ENCODE results near the gene SMURF2.

The SMURF2 gene

DNA sequence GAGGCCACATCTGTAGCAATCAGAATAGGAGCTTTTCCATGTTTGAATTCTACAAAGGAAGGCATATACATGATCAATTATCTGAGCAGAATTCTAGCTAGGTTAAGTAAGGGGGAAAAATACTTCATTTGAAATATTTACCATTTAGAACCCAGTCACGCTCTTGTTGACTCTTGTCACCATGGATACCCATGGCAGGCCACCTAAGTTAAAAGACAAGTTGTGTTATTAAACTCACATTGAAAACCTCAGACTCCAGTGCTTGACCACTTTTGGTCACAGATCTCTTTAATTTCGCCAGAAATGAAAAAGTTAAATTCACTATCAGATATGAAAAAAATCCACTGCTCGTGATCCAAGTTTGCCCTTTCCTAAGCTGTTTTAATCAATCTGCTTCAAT lies 160.1 kb downstream of the SMURF2 start:
- Histone ChIP-seq H3K9ac (no peak overlapping the region), H3K4me3 (IDR thresholded peaks at IDR 0.05; ENCODE audit: insufficient read depth, low read depth, low read length) (no peak overlapping the region), H3K4me1 (ENCODE audit: low read depth, poor library complexity, severe bottlenecking) (peaks cover 74% of the 10 kb centered on the region), H4K20me1 (ENCODE audit: insufficient read depth) (peaks cover 60% of the 10 kb centered on the region), H3K27ac (peak overlapping the region; percentile 16; the same call in 1 of the 2 replicates), H2AFZ (ENCODE audit: low read depth) (no peak overlapping the region), H3K79me2 (ENCODE audit: insufficient read depth, low read depth) (peaks cover 69% of the 10 kb centered on the region), H3K36me3 (ENCODE audit: insufficient read depth) (peaks cover 61% of the 10 kb centered on the region), H3K27me3 (ENCODE audit: insufficient read depth, low read depth) (no peaks in the 10 kb centered on the region), H3K4me2 (peak overlapping the region; percentile 55; the same call in 1 of the 2 replicates)
- TF ChIP-seq, protein P1, sequence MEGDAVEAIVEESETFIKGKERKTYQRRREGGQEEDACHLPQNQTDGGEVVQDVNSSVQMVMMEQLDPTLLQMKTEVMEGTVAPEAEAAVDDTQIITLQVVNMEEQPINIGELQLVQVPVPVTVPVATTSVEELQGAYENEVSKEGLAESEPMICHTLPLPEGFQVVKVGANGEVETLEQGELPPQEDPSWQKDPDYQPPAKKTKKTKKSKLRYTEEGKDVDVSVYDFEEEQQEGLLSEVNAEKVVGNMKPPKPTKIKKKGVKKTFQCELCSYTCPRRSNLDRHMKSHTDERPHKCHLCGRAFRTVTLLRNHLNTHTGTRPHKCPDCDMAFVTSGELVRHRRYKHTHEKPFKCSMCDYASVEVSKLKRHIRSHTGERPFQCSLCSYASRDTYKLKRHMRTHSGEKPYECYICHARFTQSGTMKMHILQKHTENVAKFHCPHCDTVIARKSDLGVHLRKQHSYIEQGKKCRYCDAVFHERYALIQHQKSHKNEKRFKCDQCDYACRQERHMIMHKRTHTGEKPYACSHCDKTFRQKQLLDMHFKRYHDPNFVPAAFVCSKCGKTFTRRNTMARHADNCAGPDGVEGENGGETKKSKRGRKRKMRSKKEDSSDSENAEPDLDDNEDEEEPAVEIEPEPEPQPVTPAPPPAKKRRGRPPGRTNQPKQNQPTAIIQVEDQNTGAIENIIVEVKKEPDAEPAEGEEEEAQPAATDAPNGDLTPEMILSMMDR (conservative IDR thresholded peaks at IDR 0.05; ENCODE audit: low read depth, low read length), result no peak

DNA sequence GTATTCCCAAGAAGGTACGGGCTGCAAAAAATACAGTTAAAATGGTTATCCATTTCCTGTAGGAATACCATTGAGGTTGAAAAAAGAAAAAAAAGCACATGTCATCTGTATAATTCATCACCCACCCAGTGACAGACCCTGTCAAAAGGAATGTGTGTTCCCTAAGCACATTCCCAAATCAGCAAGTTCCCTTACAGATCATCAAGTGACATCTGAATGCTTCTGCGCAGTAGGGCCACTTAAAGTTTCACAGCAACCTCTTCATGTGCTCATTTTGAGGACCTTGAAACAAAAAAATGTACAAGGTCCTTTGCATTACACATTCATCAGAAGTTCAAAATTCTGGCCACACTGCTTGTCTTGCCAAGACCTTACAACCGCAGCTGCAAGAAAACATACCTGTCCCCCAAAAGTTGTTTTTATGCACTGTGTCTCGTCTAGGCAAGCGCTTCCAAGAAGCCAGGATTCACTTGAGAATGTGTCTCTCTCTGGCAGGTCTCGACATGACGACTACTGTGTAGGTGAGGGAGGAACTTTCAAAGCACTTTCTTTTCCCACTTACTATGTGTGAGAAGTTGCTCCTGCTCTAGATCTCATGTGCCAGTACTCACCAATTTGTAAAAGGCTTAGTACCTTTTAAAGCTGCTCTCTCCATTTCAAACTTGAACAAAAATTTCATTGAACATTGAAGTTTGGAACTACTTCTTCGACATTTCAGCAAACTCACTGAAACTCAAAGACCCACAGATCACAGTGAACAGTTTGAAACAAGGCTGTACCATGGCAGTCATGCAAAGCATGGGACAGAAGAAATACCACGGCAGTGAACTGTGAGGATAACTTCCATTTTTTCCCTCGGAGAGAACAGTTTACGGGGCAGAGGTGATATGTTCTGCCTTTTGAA lies 161.0 kb downstream of the SMURF2 start:
- peak overlapping the region; percentile 55; the same call in 1 of the 2 replicates for H3K4me2 ChIP-seq
- peaks cover 71% of the 10 kb centered on the region for H3K79me2 ChIP-seq (ENCODE audit: insufficient read depth, low read depth)
- TF ChIP-seq, protein P1 (conservative IDR thresholded peaks at IDR 0.05; ENCODE audit: low read depth, low read length), result no peak
- H3K9ac ChIP-seq, result no peak overlapping the region; the same call in 1 of the 2 replicates
- H3K27me3 ChIP-seq (ENCODE audit: insufficient read depth, low read depth), result no peaks in the 10 kb centered on the region
- peak overlapping the region; percentile 16; the same call in 1 of the 2 replicates for H3K27ac ChIP-seq
- no peak overlapping the region for H2AFZ ChIP-seq (ENCODE audit: low read depth)
- H4K20me1 ChIP-seq (ENCODE audit: insufficient read depth), result peaks cover 60% of the 10 kb centered on the region
- H3K4me1 ChIP-seq (ENCODE audit: low read depth, poor library complexity, severe bottlenecking), result peaks cover 74% of the 10 kb centered on the region
- peaks cover 61% of the 10 kb centered on the region for H3K36me3 ChIP-seq (ENCODE audit: insufficient read depth)
- no peak overlapping the region for H3K4me3 ChIP-seq (IDR thresholded peaks at IDR 0.05; ENCODE audit: insufficient read depth, low read depth, low read length)

DNA sequence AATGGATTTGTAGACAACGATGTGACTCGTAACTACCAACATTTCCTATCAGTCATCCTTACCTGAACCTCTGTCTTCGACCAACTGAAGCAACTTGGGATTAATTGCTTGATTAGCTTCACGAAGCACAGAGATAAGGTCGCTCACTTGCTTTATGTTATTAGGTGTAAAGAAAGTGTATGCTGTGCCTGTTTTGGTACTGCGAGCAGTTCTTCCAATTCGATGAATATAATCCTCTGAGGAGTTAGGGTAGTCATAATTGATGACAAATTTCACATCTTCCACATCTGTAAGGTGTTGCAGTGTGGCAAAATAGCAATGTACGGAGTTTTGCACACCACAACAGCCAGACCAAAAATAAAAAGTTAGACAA lies 161.6 kb downstream of the SMURF2 start:
- Histone ChIP-seq H3K36me3 (ENCODE audit: insufficient read depth) (peaks cover 61% of the 10 kb centered on the region), H3K79me2 (ENCODE audit: insufficient read depth, low read depth) (peaks cover 72% of the 10 kb centered on the region), H3K4me2 (peak overlapping the region; percentile 44; the same call in 1 of the 2 replicates), H3K4me1 (ENCODE audit: low read depth, poor library complexity, severe bottlenecking) (peaks cover 79% of the 10 kb centered on the region), H3K27ac (peak overlapping the region; percentile 16; the same call in 1 of the 2 replicates), H3K4me3 (IDR thresholded peaks at IDR 0.05; ENCODE audit: insufficient read depth, low read depth, low read length) (no peak overlapping the region), H4K20me1 (ENCODE audit: insufficient read depth) (peaks cover 58% of the 10 kb centered on the region), H3K9ac (no peak overlapping the region; the same call in 1 of the 2 replicates), H3K27me3 (ENCODE audit: insufficient read depth, low read depth) (no peaks in the 10 kb centered on the region), H2AFZ (ENCODE audit: low read depth) (no peak overlapping the region)
- TF ChIP-seq, protein P1 (conservative IDR thresholded peaks at IDR 0.05; ENCODE audit: low read depth, low read length), result no peak

DNA sequence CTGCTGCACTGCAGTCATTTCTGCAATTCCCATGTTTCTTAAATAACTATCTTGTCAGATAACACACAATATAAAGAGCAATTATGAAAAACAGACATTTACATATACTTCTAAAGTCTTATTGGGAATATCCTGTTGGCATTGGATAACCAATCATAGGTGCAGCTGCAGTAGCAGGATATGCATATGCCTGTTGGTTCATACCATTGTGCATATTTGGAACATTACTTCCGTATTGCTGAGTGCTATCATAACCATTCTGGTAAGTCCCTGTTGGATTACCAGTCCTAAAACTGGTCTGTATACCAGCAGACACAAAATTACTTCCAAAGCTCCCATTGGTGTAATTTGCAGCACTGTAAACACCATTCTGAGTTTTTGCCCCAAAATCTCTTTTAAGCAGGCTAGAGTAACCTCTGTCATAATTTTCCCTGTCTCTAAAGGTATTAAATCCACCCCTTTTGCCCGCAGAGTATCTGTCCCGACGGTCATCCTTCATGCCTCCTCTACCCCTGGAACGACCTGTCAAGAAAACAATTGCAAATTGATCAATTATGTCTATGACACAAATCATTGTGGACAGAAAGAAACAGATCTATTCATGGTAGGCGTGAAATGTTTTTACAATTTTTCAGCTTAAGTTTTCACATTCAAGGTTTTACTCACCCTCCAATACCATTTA lies 162.2 kb downstream of the SMURF2 start:
- H3K4me2 ChIP-seq, result peak overlapping the region; percentile 44; the same call in 1 of the 2 replicates
- H3K27ac ChIP-seq, result peak overlapping the region; percentile 10; the same call in 1 of the 2 replicates
- H3K36me3 ChIP-seq (ENCODE audit: insufficient read depth), result peaks cover 59% of the 10 kb centered on the region
- peaks cover 84% of the 10 kb centered on the region for H3K4me1 ChIP-seq (ENCODE audit: low read depth, poor library complexity, severe bottlenecking)
- peaks cover 53% of the 10 kb centered on the region for H4K20me1 ChIP-seq (ENCODE audit: insufficient read depth)
- no peaks in the 10 kb centered on the region for H3K27me3 ChIP-seq (ENCODE audit: insufficient read depth, low read depth)
- no peak overlapping the region for H3K4me3 ChIP-seq (IDR thresholded peaks at IDR 0.05; ENCODE audit: insufficient read depth, low read depth, low read length)
- TF ChIP-seq, protein P1 (conservative IDR thresholded peaks at IDR 0.05; ENCODE audit: low read depth, low read length), result no peak
- H3K79me2 ChIP-seq (ENCODE audit: insufficient read depth, low read depth), result peaks cover 72% of the 10 kb centered on the region
- peak overlapping the region; percentile 41; the same call in 1 of the 2 replicates for H3K9ac ChIP-seq
- no peak overlapping the region for H2AFZ ChIP-seq (ENCODE audit: low read depth)
